OCI-LY3 (cell line): ENCODE data around the gene NR6A1.

ENCODE experiments used
- H2AFZ ChIP-seq: fragments of 200-600, 300-600 bp; shearing (Covaris generic); 2 replicates; pipeline ENCODE4 v1.6.0; 2014; ENCODE audit warnings: antibody characterized with exemption, low read depth, low read length
- H3K27ac ChIP-seq: fragments of 200-600, 300-600 bp; sonication (generic); 2 replicates; pipeline ENCODE4 v1.5.1; 2014; ENCODE audit warnings: mild to moderate bottlenecking, low read length, moderate library complexity, mixed read lengths
- H3K27me3 ChIP-seq: fragments of 200-600, 300-600 bp; sonication (generic); 2 replicates; pipeline ENCODE4 v1.6.1; 2014; ENCODE audit warnings: low read depth, low read length, mixed read lengths
- H3K36me3 ChIP-seq: fragments of 200-600, 300-600 bp; sonication (generic); replicated peaks from 2 replicates; pipeline ENCODE3; 2014; ENCODE audit warnings: low read depth, low read length, mixed read lengths
- H3K4me1 ChIP-seq: fragments of 300-600, 200-600 bp; sonication (generic); 2 replicates; pipeline ENCODE4 v1.6.1; 2014; ENCODE audit warnings: low read length, mixed read lengths
- H3K4me2 ChIP-seq: fragments of 200-600, 300-600 bp; sonication (generic); 2 replicates; pipeline ENCODE4 v1.6.1; 2014; ENCODE audit warnings: low read length, mixed read lengths
- H3K4me3 ChIP-seq: fragments of 300-600, 200-600 bp; sonication (generic); 2 replicates; pipeline ENCODE4 v1.5.1; 2014; ENCODE audit warnings: antibody characterized with exemption, mild to moderate bottlenecking, low read length, moderate library complexity
- H3K79me2 ChIP-seq: fragments of 300-600, 200-600 bp; shearing (Covaris generic); 2 replicates; pipeline ENCODE4 v1.6.1; 2014; ENCODE audit warnings: mild to moderate bottlenecking, low read length, mixed read lengths
- H3K9ac ChIP-seq: fragments of 300-600, 200-600 bp; shearing (Covaris generic); 2 replicates; pipeline ENCODE4 v1.6.0; 2014; ENCODE audit warnings: mild to moderate bottlenecking, low read length, moderate library complexity
- H3K9me3 ChIP-seq: fragments of 200-600, 300-600 bp; shearing (Covaris generic); 2 replicates; pipeline ENCODE4 v1.6.1; 2014; ENCODE audit warnings: low read length, mixed read lengths; ENCODE audit not compliant: insufficient read depth
- H4K20me1 ChIP-seq: fragments of 200-600, 300-600 bp; sonication (generic); 2 replicates; pipeline ENCODE4 v1.6.1; 2016; ENCODE audit warnings: low read length, mixed read lengths; ENCODE audit not compliant: insufficient read depth
- EZH2phosphoT487 ChIP-seq: fragments of 200-600 bp; shearing (Covaris generic); IDR thresholded peaks from 2 replicates; pipeline ENCODE4 v1.6.1; 2018; ENCODE audit warnings: antibody characterized with exemption, mixed run types, low read depth
- TF ChIP-seq, protein P1 (sequence below): fragments of 200-600, 300-600 bp; sonication (generic); IDR thresholded peaks from 2 replicates; pipeline ENCODE4 v1.5.1; 2014; ENCODE audit warnings: antibody characterized with exemption, low read length, low read depth

NR6A1 gene

GRCh38 chr9:124666642-124667041, 104.5 kb downstream of the NR6A1 start:
- Histone ChIP-seq H3K9me3 (no peaks in the 10 kb centered on the region), H3K4me2 (no peak overlapping the region), H3K4me1 (no peaks in the 10 kb centered on the region), H3K27ac (no peak overlapping the region), H4K20me1 (peaks cover 5% of the 10 kb centered on the region; the same call in 1 of the 2 replicates), H3K36me3 (no peaks in the 10 kb centered on the region), H3K27me3 (no peaks in the 10 kb centered on the region), H2AFZ (no peak overlapping the region), H3K79me2 (no peaks in the 10 kb centered on the region), H3K9ac (no peak overlapping the region), H3K4me3 (no peak overlapping the region)
- TF ChIP-seq, protein P1, sequence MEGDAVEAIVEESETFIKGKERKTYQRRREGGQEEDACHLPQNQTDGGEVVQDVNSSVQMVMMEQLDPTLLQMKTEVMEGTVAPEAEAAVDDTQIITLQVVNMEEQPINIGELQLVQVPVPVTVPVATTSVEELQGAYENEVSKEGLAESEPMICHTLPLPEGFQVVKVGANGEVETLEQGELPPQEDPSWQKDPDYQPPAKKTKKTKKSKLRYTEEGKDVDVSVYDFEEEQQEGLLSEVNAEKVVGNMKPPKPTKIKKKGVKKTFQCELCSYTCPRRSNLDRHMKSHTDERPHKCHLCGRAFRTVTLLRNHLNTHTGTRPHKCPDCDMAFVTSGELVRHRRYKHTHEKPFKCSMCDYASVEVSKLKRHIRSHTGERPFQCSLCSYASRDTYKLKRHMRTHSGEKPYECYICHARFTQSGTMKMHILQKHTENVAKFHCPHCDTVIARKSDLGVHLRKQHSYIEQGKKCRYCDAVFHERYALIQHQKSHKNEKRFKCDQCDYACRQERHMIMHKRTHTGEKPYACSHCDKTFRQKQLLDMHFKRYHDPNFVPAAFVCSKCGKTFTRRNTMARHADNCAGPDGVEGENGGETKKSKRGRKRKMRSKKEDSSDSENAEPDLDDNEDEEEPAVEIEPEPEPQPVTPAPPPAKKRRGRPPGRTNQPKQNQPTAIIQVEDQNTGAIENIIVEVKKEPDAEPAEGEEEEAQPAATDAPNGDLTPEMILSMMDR = no peak
- no peak for TF ChIP-seq EZH2phosphoT487

- Histone ChIP-seq H3K4me2 (no peak overlapping the region), H3K36me3 (no peaks in the 10 kb centered on the region), H3K27ac (no peak overlapping the region), H3K4me1 (peaks cover 2% of the 10 kb centered on the region), H3K79me2 (no peaks in the 10 kb centered on the region), H2AFZ (no peak overlapping the region), H4K20me1 (peaks cover 5% of the 10 kb centered on the region; the same call in 1 of the 2 replicates), H3K27me3 (no peaks in the 10 kb centered on the region), H3K9ac (no peak overlapping the region), H3K9me3 (no peaks in the 10 kb centered on the region), H3K4me3 (no peak overlapping the region)
- TF ChIP-seq, protein P1 = no peak
- no peak for TF ChIP-seq EZH2phosphoT487
Observed at GRCh38 chr9:124665391-124666058, 105.6 kb downstream of the NR6A1 start.

- no peak overlapping the region for H3K27ac ChIP-seq
- no peak overlapping the region for H2AFZ ChIP-seq
- H3K27me3 ChIP-seq = no peaks in the 10 kb centered on the region
- no peak overlapping the region for H3K4me2 ChIP-seq
- no peaks in the 10 kb centered on the region for H3K79me2 ChIP-seq
- H3K9ac ChIP-seq = no peak overlapping the region
- peaks cover 5% of the 10 kb centered on the region; the same call in 1 of the 2 replicates for H4K20me1 ChIP-seq
- H3K4me3 ChIP-seq = no peak overlapping the region
- H3K9me3 ChIP-seq = no peaks in the 10 kb centered on the region
- peaks cover 16% of the 10 kb centered on the region for H3K4me1 ChIP-seq
- H3K36me3 ChIP-seq = no peaks in the 10 kb centered on the region
- TF ChIP-seq, protein P1 = no peak
- TF ChIP-seq EZH2phosphoT487 = no peak
Observed at GRCh38 chr9:124664143-124664542, 107.0 kb downstream of the NR6A1 start.

DNA sequence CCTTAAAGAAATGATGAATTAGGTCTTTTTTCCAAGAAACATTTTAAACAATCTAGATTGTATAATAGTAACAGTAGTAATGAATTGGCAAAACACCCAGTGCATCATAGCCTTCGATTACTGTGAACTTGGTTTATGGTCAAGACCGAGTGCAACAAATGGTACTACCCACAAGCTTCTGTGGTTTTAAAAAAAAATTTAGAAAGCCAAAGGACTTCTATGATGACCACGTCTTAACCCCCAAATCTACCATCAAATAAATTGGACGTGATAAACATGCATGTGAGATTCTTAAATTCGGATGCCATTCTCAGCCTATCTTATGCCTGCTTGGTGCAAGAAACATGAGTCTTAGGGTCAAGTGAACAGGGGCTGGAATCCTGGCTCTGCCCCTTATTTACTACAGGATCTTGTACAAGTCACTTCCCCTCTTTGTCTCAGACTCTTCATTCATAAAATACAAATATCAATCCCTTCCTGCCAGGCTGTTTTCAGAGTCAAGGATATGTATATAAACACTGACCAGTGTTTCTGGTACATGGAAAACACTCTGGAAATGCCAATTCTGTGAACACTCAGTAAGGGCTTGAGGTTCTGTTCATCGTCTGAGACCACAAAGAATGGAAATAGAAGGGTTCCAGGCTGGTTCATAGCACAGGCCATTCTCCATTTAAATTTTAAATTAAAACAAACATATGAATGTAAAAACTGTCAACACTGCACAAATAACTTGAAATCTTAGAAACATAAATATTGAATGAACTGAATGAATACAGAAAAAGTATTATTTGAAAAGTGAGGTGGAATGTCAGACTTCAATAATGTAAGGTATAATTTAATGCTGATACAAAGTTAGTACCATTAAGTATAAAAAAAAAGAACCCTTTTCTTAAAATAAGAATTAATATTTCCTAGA, 107.8 kb downstream of the NR6A1 start:
- Histone ChIP-seq H3K79me2 (peaks cover 2% of the 10 kb centered on the region; the same call in 1 of the 2 replicates), H3K9me3 (no peaks in the 10 kb centered on the region), H3K36me3 (no peaks in the 10 kb centered on the region), H3K4me1 (peaks cover 21% of the 10 kb centered on the region), H3K4me2 (no peak overlapping the region), H3K4me3 (no peak overlapping the region), H3K9ac (no peak overlapping the region), H4K20me1 (peaks cover 6% of the 10 kb centered on the region; the same call in 1 of the 2 replicates), H2AFZ (no peak overlapping the region), H3K27me3 (no peaks in the 10 kb centered on the region), H3K27ac (no peak overlapping the region)
- TF ChIP-seq, protein P1 = no peak
- TF ChIP-seq EZH2phosphoT487 = no peak
